ENCODE results near the gene CAMK1D.
"Not testable (repeated sequence)": the region's sequence is repeated elsewhere in the genome, so short reads cannot be mapped to it uniquely, and the experiment has no call there.

CAMK1D gene

DNA sequence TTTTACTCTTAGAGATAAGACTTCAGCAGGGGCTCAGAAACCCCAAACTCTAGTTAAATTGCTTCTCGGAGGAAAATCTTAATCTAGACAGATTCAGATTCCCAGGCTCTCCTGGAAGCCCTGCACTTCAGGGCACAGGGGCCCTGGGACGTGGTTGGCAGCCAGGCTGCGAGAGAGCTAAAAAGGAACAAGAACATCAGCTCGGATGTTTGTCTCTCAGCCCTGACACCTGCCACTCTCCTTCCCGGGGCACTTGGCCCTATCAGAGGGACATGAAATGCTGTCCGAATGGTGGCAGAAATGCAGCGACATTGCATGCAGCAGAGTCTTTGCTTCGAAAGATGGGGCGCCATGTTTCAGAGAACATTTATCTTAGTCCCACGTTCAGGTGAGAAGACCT lies 485.4 kb downstream of the CAMK1D start:
- no peak for DNase-seq

DNA sequence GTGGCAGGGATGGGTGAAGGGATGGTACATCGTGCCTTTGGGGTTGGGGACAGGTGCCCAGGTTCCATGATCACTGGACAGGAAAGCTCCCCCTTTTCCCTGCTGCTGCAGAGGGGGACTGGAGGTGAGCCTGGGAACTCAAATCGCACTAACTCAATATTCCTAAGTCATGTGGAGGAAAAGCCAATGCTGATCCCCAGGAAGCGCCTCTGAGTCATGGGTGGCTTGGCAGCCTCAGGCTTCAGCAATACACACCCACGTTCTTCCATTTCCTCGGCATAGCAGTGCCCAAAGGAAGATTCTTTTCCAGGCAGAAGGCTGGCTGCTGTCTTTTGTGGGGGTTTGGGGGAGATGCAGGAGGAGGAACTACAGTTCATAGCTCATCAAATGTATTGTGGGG lies 486.4 kb downstream of the CAMK1D start:
- no peak for DNase-seq

- DNase-seq = no peak
Measured at GRCh38 chr10:12838366-12838765, 489.0 kb downstream of the CAMK1D start.

- DNase-seq = no peak
Measured at GRCh38 chr10:12838995-12839927, 489.9 kb downstream of the CAMK1D start.

DNA sequence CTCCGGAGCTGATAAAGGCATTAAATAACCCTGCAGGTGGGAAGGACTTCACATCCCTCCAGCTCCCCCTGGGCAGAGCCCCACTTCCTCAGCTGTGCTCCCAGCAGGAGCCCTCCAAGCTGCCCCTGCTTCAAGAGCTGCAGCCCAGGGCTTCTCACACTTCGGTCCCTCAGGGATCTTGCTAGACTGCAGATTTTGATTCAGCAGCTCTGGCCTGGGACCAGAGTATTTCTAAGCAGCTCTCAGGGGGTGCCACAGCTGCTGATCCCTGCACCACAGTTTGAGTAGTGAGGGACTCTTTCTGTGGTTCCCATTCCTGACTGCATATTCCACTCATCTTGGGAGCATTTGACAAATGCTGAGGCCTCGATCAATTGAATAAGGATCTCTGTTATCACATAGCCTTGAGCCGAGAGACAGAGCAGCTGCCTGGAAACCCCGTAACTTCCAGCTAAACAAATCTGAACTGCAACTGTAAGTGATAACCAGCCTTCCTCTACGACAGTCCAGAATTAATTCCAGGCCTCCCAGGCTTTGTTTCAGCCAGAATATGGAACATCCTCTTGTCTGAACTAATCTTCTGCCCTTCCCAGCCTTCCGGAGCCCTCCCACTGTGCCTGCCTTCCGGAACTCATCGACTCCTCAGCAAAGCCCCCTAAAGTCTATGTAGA lies 490.7 kb downstream of the CAMK1D start:
- no peak for DNase-seq

DNA sequence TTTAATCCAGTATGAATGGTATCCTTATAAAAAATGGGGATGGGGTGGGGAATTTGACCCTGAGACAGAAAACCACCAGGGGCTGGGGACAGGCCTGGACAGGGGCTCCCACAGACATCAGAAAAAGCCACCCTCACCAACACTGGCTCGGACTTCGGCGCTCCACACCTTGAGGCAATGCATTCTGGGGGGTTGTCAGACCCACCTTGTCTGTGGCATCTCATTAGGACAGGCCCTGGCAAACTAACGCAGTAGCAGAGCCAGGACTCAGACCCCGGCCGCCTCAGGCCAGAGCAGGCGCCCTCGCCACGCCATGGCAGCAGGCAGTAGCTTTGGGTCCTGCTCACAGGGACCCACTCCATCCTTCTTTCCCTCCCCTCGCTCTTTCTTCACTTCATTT lies 492.1 kb downstream of the CAMK1D start:
- no peak for DNase-seq

DNA sequence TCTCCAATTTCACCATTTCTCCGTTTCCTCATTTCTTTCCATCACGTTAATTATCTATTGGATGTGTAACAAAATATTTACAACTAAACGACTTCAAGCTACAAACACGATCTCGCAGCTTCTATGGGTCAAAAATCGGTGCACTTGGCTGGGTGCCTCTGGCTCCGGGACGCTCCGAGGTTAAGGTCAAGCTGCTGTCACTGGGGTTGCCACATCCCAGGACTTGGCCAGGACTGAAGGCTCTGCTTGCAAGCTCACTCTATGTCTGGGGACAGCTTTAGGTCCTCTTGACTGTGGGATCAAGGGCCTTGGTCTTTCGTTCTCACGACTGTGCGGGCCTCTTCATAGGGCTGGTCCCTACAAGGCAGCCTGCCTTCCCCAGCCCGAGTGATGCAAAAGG lies 492.5 kb downstream of the CAMK1D start:
- no peak for DNase-seq

DNA sequence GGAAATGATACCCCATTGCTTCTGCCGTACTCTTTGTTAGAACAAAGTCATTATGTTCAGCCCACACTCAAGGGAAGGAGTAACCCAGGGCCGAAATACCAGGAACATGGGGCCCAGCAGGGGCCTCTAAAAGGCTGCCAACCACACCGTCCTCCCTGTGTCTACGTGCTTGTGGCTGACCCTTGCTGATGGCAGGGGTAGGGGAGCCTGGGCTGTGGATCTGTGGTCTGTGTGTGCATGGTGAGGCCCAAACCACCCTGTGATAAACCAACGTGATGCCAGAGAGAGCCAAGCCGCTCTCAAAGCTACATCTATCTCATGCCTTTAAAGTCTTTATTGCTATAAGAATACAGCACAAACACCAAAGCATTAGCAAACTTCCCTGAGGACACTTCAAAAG lies 493.0 kb downstream of the CAMK1D start:
- no peak for DNase-seq

- DNase-seq = no peak
Measured at GRCh38 chr10:12843296-12843945, 494.1 kb downstream of the CAMK1D start.

DNA sequence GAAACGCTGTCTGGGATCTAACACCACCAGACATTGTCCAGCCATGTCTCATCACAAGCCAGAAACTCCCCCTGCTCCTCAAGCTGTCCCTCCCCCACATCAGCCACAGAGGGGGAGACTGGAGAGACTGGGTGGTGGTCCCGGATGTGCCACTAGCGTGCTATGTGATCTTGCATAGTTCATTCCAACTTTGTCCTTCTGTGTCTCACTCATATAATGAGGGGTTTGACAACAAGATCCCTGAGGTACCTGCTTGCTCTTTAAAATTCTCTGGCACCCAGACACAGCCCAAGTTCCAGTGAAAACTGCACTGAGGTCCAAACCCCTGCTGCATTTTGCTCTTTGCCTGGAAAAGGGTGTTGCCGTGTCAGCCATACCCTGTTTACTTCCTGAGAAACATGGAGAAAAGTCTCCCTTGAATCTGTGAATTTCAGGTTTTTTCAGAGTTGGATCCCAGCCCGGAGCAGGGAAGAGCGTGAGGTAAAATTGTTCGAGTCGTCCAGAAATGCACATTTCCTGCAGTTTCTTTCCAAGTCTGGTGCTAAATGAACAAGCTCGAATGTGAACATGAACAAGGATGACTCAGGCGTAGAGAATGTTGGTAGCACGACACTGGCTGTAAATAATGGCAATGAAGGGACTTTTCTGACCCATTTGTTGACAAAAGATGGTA lies 495.6 kb downstream of the CAMK1D start:
- DNase-seq = no peak

GRCh38 chr10:12846718-12847117 lies 497.4 kb downstream of the CAMK1D start:
- no peak for DNase-seq

DNA sequence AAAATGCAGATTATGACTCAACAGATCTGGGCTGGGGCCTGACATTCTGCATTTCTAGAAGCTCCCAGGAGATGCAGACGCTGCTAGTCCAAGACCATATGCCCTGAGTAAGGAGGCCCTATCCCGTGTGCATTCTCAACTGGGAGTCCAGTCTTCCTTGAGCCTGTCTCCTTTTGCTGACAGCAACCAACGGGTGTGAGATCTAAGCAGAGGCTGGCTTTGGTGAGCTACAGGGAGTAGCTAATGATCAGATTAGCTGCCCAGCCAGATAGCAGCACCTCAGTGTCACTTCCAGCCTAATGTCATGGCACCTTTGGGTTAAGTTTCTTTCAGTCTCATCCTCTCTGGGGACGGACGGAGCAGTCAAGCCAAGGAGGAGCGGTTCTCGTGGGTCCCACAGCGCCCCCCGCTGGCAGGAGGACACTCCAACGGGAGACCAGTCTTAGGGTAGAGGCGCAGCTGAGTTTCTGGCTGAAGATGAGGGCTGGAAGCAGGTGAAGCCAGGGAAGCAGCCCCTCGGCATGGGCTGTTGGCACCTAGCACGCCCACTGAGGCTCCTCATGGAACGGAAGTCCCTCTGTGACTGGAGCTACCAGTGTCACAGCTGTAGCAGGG lies 498.1 kb downstream of the CAMK1D start:
- DNase-seq = no peak

DNA sequence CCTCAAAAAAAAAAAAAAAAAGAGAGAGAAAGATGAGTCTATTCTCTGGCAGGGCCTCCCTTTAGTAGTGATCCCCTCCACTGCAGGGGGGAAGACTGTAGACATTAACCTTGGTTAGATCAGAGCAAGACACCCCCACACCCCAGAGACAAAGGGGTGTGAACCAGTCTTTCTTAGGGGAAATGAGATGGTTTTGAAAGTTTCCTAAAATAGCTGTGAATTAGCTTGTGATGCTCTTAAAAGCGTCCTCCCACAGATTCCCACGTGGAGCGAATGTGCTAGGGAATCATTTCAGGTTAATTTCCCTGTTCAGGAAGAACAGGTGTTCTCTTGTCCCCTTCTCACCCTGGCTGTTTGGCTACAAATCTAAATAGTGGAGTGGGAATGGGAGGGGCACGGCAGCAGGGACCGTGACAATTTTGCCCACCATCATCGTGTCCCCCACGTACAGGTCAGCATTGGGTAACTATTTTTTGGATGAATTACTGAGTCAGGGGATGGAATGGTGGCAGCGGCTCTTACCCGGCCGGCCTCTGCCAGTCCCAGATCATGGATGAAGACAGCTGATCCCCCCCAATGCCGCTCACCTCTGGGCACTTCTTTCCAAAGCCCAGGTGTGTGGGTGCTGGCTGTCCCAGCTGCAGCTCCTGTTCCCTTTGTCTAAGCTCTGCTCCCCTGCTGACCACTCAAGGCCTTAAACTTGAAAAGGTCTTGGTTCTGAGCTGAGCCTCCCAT lies 499.3 kb downstream of the CAMK1D start:
- no peak for DNase-seq

DNA sequence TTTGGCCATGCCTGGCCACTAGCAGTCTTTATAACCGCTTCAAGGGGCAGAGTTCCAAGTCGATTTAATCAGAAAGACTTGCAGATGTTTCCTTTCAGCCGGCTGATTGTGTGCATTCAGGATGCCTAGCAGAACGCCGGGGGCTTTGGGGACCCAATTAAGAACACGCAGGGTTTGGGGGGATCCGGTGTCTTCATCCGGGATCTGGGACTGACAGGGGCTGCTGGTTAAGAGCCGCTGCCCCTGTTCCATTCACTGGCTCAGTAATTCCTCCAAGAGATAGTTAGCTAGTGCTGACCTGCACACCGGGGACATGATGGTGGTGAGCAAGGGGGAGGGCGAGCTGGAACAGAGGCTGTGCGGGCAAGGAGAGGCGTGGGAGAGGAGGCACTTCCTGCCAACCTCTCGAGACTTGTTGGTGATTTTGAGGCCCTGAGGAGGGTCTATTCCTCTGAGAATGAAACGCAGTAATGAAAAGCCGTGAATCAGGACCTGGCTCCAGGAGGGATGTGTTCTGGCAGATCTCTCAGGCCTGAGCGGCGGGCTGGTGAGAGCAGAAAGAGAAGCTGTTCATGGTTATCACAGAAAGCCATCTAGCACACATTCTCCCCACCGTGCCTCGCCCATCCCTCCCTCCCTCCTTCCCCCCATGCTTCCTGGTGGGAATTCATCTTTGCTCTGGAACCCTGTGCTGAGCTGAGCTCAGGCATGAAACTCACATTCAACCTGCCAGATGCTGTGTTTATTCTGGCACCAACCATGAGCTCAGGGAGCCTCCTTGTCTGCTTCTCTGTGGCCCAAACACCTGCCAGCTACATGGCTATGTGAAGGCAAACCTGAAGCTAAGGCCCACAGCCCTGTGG lies 500.2 kb downstream of the CAMK1D start:
- no peak for DNase-seq

- DNase-seq = no peak
Measured at GRCh38 chr10:12852687-12853086, 503.3 kb downstream of the CAMK1D start.

DNA sequence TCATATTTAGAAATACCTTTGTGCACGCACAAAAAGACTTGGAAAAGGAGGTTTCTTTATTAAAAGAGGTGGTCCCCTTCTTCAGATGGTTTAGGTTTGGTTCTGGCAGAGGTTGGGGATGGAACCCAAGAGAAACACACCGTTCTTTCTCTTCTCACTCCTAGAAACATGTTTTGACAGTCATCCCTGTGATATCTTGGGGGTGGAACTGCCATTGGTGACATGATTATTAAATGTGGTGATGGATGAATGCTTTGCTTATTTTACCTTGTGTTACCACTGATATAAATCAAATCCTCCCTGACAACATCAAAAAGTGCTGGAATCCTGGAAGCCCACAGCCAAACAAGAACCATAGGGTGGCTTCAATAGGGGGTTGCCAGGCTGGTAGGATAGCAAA lies 505.6 kb downstream of the CAMK1D start:
- DNase-seq = no peak

DNA sequence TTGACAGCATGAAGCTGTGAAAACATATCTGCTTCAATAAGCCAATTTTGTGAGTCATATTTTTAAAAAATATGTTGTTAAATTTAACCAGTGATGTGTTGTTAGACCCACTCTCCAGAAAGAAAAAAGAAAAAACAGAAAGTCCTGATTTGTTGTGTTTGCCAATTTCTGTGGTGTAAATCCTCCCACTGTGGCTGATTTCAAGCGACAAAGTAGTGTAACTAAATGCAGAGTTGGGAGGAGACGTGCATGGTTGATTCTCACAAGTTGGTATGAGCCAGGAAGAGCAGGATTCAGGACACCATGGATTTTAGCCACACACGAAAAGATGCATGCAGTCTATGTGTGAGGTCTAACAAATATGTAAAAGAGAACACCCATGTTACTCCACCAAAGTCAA lies 513.1 kb downstream of the CAMK1D start:
- no peak for DNase-seq

GRCh38 chr10:12865515-12865914 lies 516.2 kb downstream of the CAMK1D start:
- not testable (repeated sequence) for DNase-seq

DNA sequence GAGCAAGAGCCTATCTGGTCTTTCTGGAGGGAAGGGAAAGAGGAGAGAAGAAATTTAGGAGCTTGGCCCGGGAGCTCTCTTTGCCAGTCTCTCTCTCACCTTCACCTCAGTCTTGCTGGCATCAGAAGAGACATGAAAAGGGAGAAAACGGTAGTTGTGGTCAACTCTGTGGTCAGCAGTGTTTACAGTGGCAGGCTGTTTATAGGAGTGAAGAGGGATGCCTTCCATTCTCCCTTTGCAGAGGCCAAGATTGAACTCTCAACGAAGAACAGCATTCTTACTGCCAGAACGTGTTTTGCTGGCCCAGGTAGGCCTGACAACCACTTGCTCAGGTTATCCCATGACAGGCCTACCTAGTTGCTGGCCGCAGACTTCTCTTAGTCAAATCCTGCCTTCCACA lies 518.9 kb downstream of the CAMK1D start:
- DNase-seq = no peak

- no peak for DNase-seq
Measured at GRCh38 chr10:12869427-12869826, 520.1 kb downstream of the CAMK1D start.

- no peak for DNase-seq
Measured at GRCh38 chr10:12872577-12872976, 523.2 kb downstream of the CAMK1D start.
